HCT116 (cell line): ENCODE measurements around the gene FAM131B.

Experiments
- CBX3 ChIP-seq: IDR thresholded peaks from 2 replicates; pipeline ENCODE4 v1.6.1; 2012; ENCODE audit warnings: low read depth
- CEBPB ChIP-seq: IDR thresholded peaks from 2 replicates; pipeline ENCODE4 v1.6.1; 2012; ENCODE audit warnings: low read depth
- ELF1 ChIP-seq: IDR thresholded peaks from 2 replicates; pipeline ENCODE4 v1.6.1; 2012; ENCODE audit warnings: low read depth, borderline replicate concordance
- EZH2 ChIP-seq: fragments of 200-600 bp; sonication (generic); IDR thresholded peaks from 2 replicates; pipeline ENCODE4 v1.6.1; 2017; ENCODE audit warnings: antibody characterized with exemption, mixed run types
- JUND ChIP-seq: IDR thresholded peaks from 2 replicates; pipeline ENCODE4 v1.6.1; 2012
- POLR2A ChIP-seq: IDR thresholded peaks from 2 replicates; pipeline ENCODE4 v1.7.0; 2011; ENCODE audit warnings: borderline replicate concordance; ENCODE audit not compliant: insufficient read depth, insufficient read length; ENCODE audit errors: extremely low read depth
- POLR2AphosphoS5 ChIP-seq: IDR thresholded peaks from 2 replicates; pipeline ENCODE4 v1.6.1; 2011; ENCODE audit warnings: mild to moderate bottlenecking, low read depth, low read length, moderate library complexity
- RAD21 ChIP-seq: IDR thresholded peaks from 2 replicates; pipeline ENCODE4 v1.6.1; 2012; ENCODE audit warnings: low read depth, mild to moderate bottlenecking
- YY1 ChIP-seq: IDR thresholded peaks from 2 replicates; pipeline ENCODE4 v1.6.1; 2011; ENCODE audit warnings: low read length, low read depth, moderate library complexity, mild to moderate bottlenecking; ENCODE audit not compliant: insufficient replicate concordance; ENCODE audit errors: extremely low read depth
- ZFX ChIP-seq: fragments of 450-650 bp; IDR thresholded peaks from 2 replicates; pipeline ENCODE4 v1.6.1; 2017
- ZNF274 ChIP-seq: fragments of 200-500 bp; sonication (Bioruptor generic); IDR thresholded peaks from 2 replicates; pipeline ENCODE4 v1.6.1; 2014; ENCODE audit warnings: mild to moderate bottlenecking, low read depth, low read length, inconsistent platforms
- TF ChIP-seq, protein P1 (sequence below), 3 experiments: fragments of 200-600 bp in 1 of 3; sonication (generic) in 1 of 3; IDR thresholded peaks in 2 of 3; conservative IDR thresholded peaks in 1 of 3; 2 replicates each; pipeline ENCODE4 v1.5.1; 2012 to 2017; ENCODE audit warnings: low read depth in 2 of 3, low read length in 2 of 3, antibody characterized with exemption in 1 of 3, borderline replicate concordance in 1 of 3, control low read depth in 1 of 3, mild to moderate bottlenecking in 1 of 3, mixed read lengths in 1 of 3, mixed run types in 1 of 3, moderate library complexity in 1 of 3; ENCODE audit not compliant: insufficient read depth in 1 of 3
- TF ChIP-seq, protein P2 (sequence below): IDR thresholded peaks from 2 replicates; pipeline ENCODE4 v1.6.1; 2011; ENCODE audit warnings: mild to moderate bottlenecking, low read length, moderate library complexity; ENCODE audit not compliant: insufficient replicate concordance; ENCODE audit errors: extremely low read depth

DNA sequence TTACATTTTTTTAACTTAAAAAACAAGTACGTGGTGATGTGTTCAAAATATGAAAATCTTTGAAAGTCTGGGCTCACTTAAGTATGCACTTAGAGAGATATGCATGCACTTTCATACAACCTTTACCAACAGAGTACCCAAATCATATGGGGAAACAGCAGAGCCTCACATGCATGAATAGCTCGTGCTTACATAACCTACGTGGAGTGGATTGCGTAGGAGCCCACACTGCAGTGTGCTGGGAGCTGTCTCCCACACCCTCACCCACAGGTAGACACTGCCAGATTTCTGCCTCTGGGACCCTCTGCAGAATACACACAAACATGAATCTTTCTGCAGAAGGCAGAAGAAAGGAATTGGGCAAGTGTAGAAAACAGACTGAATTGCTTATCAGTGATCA, 46.0 kb downstream of the FAM131B start:
- TF ChIP-seq ZNF274: no peak
- TF ChIP-seq EZH2: no peak
- no peak for TF ChIP-seq ZFX
- no peak for TF ChIP-seq POLR2A
- TF ChIP-seq, protein P1, sequence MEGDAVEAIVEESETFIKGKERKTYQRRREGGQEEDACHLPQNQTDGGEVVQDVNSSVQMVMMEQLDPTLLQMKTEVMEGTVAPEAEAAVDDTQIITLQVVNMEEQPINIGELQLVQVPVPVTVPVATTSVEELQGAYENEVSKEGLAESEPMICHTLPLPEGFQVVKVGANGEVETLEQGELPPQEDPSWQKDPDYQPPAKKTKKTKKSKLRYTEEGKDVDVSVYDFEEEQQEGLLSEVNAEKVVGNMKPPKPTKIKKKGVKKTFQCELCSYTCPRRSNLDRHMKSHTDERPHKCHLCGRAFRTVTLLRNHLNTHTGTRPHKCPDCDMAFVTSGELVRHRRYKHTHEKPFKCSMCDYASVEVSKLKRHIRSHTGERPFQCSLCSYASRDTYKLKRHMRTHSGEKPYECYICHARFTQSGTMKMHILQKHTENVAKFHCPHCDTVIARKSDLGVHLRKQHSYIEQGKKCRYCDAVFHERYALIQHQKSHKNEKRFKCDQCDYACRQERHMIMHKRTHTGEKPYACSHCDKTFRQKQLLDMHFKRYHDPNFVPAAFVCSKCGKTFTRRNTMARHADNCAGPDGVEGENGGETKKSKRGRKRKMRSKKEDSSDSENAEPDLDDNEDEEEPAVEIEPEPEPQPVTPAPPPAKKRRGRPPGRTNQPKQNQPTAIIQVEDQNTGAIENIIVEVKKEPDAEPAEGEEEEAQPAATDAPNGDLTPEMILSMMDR (IDR thresholded peaks at IDR 0.05 in 2 of 3, conservative IDR thresholded peaks at IDR 0.05 in 1 of 3; ENCODE audit: borderline replicate concordance in 1 of 3, insufficient read depth in 1 of 3, low read depth in 2 of 3, low read length in 2 of 3): no peak
- no peak for TF ChIP-seq RAD21
- no peak for TF ChIP-seq POLR2AphosphoS5
- TF ChIP-seq JUND: no peak
- TF ChIP-seq, protein P2, sequence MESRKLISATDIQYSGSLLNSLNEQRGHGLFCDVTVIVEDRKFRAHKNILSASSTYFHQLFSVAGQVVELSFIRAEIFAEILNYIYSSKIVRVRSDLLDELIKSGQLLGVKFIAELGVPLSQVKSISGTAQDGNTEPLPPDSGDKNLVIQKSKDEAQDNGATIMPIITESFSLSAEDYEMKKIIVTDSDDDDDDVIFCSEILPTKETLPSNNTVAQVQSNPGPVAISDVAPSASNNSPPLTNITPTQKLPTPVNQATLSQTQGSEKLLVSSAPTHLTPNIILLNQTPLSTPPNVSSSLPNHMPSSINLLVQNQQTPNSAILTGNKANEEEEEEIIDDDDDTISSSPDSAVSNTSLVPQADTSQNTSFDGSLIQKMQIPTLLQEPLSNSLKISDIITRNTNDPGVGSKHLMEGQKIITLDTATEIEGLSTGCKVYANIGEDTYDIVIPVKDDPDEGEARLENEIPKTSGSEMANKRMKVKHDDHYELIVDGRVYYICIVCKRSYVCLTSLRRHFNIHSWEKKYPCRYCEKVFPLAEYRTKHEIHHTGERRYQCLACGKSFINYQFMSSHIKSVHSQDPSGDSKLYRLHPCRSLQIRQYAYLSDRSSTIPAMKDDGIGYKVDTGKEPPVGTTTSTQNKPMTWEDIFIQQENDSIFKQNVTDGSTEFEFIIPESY: no peak
- TF ChIP-seq ELF1: no peak
- TF ChIP-seq CEBPB: no peak
- no peak for TF ChIP-seq YY1
- no peak for TF ChIP-seq CBX3
